ENCODE measurements around the gene TSPAN11. TPM values are rescaled to one million over a fixed set of nuclear protein-coding genes. Genes with fewer than 3 reads are reported as not detected.
"Not testable (repeated sequence)": the region's sequence is repeated elsewhere in the genome, so short reads cannot be mapped to it uniquely, and the experiment has no call there.

The TSPAN11 gene, protein sequence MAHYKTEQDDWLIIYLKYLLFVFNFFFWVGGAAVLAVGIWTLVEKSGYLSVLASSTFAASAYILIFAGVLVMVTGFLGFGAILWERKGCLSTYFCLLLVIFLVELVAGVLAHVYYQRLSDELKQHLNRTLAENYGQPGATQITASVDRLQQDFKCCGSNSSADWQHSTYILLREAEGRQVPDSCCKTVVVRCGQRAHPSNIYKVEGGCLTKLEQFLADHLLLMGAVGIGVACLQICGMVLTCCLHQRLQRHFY
- 1.4 TPM for total RNA-seq
- long read RNA-seq, partial matches to known transcripts: 0 of 2 reads
- long read RNA-seq, other reads (novel, unspliced or antisense): 1 of 2 reads

GRCh38 chr12:30926243-30927221 is at the start of gene TSPAN11:
TSPAN11 (plus strand) TSS chr12:30926748; CDS start chr12:30953992, 27,244 bp downstream.
- no peak for DNase-seq (ENCODE audit: low spot score)

DNA sequence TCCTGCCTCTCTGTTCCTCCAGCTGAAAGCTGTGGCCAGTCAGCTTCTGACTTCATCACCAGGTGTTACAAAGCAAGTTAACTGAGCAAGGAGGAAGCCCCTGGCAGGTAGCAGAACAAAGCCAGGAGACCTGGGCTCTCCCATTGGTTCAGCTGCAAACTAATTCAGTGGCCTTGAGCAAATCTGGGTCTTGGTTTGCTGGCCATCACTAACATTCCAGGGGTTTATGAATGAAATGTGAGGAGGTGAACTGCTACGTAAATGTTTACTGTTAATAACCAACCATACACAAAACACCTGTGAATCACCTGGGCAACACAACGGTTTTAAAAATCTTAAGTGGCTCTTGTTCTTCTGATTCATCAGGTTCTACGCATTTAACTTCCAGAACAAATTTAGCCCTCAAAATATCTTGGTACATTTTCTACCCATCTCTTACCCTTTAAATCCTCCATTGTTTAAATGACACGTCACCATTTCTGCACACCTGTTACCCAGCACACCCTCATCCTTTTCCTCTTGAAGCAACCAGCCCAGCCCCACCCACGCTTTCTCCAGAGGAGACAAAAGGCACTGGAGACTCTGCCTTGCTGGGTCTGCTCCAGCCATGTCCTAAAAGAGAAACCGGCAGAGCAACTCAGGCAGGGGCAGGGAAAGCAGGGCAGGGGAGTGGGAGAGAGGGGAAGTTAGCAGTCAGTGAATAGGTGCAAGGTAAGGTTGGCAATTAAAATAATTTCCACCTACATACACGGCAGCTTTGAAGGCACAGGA is 49.3 kb upstream of the TSPAN11 start:
- DNase-seq (ENCODE audit: low spot score): no peak

DNA sequence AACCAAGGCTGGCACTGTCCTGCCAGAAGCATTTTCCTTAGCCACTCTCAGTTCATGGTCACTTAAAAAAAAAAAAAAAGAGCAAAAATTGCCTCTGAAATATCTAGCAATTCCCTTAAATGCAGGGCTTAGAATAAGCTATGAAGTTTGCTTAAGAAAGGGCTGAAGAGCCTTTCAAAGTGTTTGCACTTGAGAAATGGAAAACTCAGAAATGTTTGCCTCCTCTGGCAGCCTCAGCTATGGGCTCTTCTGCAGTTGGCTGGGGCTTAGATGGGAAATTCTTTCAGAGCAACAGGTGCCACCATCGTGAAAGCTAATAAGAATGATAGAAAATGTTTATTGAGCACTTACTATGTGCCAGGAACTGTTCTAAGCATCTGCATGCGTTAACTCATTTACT is 48.5 kb upstream of the TSPAN11 start:
- no peak for DNase-seq (ENCODE audit: low spot score)

- no peak for DNase-seq (ENCODE audit: low spot score)
Measured at GRCh38 chr12:30880061-30880460, 46.5 kb upstream of the TSPAN11 start.

DNA sequence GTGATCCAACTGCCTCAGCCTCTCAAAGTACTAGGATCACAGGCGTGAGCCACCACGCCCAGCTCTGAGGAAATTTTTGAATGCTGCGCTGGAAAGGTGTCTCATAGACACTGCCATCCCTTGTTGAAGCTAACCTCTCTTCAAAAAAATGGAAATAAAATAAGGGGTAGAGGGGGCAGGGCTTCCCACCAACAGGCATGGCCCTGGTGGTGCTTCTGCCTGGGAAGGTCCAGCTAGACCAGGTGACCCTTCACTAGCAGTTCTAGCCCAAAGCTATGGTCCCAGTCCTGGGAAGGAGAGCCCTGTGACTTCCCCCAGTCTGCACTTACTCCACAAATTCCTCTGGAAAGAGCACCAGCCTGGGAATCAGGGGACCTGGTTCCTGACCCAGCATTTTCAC is 45.7 kb upstream of the TSPAN11 start:
- DNase-seq (ENCODE audit: low spot score): no peak

DNA sequence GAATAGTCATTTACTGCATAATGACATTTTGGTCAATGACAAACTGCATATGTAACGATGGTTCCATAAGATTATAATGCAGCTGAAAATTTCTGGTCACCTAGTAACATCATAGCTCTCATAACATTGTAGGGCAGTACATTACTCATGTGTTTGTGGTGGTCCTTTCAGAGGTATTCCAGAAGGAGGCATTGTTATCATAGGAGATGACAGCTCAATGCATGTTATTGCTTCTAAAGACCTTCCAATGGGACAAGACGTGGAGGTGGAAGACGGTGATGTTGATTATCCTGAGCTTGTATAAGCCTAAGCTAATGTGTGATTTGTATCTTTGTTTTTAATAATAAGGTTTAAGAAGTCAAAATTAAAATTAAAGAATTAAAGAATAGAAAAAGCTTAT is 43.8 kb upstream of the TSPAN11 start:
- DNase-seq (ENCODE audit: low spot score): no peak

DNA sequence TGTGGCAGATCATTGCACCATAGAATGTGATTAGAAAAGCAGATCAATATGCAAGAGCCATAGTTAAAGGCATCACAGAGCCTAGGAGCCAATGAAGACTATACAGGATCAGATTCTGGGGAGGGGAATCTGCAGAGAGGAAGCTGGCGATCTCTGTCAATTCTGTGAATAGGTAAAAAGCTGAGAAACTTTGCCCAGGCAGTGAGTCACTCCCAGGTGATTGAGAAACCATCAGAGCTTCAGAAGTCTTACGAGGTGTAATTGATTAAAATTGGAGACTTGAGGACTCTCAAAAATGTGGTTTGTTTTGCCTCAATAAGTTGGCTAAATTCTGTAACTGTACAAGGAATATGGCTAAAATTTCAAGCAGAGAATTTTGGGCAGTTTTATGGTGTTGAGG is 41.7 kb upstream of the TSPAN11 start:
- DNase-seq (ENCODE audit: low spot score): no peak

DNA sequence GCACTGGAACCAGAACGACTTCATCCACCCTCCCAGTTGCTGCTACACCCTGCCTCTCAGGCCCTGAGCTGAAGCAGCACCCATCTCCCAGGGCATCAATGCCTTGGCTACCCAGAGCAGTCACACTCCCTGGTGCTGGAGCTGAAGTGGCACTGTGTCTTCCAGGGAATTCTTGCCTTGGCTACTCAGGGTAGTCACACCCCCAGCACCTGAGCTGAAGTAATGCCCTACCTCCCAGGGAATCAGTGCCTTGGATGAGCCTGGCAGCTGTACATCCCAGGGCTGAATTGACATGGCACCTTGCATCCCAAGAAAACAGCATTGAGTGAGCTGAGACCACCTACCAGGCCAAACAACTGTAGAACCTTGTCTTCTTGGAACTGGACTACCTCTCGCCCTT is 41.2 kb upstream of the TSPAN11 start:
- DNase-seq (ENCODE audit: low spot score): no peak

DNA sequence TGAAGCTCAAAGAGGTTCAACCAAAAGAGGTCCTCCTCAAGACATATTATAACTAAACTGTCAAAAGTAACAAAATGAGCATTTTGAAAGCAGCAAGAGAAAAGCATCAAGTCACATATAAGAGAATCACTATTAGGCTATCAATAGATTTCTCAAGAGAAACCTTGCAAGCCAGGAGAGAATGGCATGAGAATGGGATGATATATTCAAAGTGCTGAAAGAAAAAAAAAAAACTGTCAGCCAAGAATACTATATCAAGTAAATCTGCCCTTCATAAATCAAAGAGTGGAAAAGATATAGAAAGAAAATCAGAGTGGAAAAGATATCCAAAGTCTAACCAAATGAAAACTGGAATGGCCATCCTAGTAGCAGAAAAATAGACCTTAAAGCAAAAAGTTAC is 39.3 kb upstream of the TSPAN11 start:
- no peak for DNase-seq (ENCODE audit: low spot score)

DNA sequence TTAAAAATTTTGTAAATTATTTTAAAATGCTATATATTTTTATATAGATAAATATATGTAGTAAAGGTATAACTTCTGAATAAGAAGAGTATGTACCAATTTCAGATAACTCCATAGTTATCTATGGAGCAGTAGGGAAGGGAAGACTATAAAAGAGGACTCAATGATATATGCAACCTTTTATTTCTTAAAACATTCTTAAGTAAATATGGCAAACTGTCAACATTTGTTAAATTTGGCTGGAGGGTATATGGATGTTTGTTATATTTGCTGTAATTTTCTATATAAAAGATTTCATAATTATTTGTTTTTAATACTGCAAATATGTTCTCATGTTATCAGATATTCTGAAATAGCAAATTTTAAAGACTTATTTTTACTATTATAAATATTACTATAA is 38.3 kb upstream of the TSPAN11 start:
- DNase-seq (ENCODE audit: low spot score): no peak

DNA sequence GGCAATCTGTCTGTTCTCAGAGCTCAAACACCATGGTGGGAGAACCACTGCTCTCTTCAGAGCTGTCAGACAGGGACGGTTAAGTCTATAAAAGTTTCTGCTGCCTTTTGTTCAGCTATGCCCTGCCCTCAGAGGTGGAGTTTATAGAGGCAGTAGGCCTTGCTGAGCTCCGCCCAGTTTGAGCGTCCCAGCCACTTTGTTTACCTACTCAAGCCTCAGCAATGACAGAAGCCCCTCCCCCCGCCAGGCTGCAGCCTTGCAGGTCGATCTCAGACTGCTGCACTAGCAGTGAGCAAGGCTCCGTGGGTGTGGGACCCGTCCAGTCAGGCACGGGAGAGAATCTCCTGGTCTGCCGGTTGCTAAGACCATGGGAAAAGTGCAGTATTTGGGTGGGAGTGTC is 32.0 kb upstream of the TSPAN11 start:
- not testable (repeated sequence) for DNase-seq (ENCODE audit: low spot score)

GRCh38 chr12:30896461-30896860 is 30.1 kb upstream of the TSPAN11 start:
- no peak for DNase-seq (ENCODE audit: low spot score)

DNA sequence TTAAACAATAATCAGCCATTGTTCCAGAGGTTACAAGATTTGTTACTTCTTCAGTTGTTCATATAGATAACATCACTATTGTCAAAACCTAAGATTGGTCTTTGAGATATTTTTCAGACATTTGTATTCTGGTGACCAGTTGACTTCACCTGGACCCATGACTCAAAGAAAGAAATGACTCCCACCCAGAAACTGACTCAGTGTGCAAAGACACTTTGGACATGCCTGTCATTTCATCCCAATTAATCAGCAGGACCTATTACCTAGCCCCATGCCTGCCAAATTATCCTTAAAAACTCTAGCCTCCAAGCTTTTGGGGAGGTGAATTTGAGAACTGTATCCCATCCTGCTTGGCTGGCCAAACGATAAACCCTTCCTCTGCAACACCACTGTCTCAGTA is 27.7 kb upstream of the TSPAN11 start:
- DNase-seq (ENCODE audit: low spot score): no peak

DNA sequence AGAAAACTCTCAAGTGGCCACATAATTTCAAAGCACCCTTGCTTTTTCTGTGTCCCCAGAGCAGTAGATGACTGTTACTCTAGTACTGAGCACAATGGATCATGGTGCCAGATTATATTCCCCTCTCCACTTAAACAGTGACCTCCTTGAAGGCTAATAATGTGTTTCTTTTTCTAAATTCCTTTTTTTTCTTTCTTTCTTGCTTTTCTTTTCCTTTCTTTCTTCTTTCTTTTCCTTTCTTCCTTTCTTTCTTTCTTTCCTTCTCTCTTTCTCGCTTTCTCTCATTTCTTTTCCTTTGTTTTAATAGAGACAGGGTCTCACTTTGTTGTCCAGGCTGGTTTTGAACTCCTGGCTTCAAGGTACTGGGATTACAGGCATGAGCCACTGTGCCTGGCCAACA is 26.2 kb upstream of the TSPAN11 start:
- DNase-seq (ENCODE audit: low spot score): no peak

GRCh38 chr12:30902001-30902400 is 24.5 kb upstream of the TSPAN11 start:
- DNase-seq (ENCODE audit: low spot score): no peak

GRCh38 chr12:30902596-30902995 is 24.0 kb upstream of the TSPAN11 start:
- DNase-seq (ENCODE audit: low spot score): no peak

DNA sequence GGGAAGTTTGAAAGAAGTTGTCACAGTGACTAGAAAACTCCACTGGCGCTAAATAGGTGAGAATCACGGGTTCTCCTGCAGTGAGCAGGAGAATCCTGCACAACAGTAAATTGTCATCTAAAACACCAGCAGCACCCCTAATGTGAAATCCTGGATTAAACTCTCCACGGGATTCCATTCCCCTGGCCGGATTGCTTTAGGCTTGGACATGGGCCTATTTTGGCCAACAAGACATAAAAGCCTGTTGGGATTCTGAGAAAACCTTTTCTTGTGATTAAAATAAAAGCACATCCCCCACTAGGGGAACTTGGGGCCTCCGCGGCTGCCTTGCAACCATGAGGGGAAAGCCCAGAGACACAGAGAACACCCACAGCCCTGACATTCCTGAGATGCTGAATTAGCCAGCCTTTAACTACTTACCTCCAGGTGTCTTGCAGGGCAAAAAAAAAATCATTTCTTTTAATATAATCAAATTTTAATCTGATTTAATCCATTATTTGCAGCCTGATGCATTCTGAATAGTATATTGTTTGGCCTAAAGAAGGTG is 21.0 kb upstream of the TSPAN11 start:
- DNase-seq (ENCODE audit: low spot score): no peak

DNA sequence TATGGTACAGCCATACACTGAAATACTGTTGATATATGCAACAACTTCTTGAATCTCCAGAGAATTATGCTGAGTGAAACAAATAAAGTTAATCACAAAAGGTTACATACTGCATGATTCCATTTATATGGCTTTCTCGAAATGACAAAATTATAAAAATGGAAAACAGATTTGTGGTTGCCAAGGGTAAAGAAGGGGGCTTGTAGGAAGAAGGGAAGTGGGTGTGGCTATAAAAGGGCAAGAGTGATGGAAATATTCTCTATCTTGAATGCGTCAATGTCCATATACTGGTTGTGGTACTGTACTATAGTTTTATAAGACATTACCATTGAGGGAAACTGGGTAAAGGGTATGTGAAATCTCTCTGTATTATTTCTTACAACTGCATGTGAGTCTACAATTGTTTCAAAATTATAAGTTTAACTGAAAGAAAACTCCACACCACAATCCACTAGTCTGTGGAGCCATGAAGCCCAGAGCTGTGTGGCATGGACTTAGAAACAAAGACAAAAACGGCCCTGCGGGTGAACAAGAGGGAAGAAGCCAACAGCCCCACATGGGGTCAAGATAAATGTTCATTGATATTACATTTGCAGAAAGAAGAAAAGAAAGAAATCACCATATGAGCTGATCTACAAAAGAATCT is 18.3 kb upstream of the TSPAN11 start:
- DNase-seq (ENCODE audit: low spot score): no peak

DNA sequence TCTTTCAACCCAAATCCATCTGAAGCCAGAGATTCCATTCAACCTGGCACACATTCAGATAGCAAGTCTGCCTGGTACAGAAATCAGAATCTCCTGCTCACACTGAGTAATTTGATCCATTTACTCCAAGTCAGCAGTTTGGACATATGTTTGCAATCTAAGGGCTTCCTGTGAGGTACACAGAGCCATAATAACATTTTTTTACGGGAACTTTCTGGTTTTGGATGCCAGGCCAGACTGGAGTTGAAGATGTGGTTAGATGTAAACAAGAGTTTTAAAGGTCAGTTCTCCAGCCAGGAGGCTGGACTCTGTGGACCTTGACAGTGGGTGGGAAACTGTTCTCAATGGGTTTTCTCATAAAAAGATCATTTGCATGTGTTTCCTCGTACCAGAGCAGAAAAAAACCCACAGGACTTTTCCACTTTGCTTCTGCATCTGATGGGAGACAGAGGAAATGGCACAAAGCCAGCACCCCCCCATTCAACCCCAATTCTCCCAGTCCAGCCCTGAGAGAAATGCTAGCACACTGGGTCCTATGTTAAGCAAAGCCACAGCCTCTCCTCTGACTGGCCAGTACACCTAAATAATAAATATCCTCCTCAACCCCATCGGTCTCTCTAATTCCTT is 17.7 kb upstream of the TSPAN11 start:
- no peak for DNase-seq (ENCODE audit: low spot score)

DNA sequence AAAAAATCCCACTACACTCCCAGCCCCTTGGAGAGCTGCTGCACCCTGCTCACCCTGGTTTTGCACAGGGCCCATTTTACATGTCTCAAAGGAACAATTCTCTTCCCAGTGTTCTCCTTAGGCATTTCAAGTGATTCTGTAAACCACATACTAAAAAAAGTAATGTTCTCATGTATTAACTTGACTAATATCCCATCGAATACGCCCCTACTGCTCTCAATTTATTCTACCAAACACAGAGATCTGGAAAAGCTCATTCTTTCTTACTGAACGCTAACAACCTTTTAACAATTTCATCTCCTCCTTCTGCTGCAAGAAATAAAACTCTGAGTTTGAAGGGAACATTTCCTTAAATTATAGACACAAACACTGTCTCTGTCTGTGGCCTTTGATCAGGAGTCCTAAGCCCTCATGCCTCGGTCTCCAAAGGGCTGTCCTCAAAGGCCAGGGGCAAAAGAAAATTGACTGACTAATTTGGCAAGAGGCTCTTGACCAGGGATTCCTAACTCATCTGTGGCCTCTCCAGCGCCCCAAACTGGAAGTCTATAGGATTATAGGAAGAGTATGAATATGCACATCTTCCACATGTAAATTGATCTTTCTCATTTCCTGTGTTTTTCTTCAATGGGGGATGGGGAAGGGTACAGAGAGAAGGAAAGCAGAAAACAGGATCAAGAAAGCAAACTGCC is 17.1 kb upstream of the TSPAN11 start:
- DNase-seq (ENCODE audit: low spot score): no peak

Data from mesenteric fat pad (tissue), 1 donor.